Activated CD8-positive, alpha-beta T cell treated with anti-CD3 and anti-CD28 coated beads for 36 hours (primary cell): ENCODE measurements around the gene CYP8B1. TPM values are rescaled to one million over a fixed set of nuclear protein-coding genes. Genes with fewer than 3 reads are reported as not detected.
"Not testable (repeated sequence)": the region's sequence is repeated elsewhere in the genome, so short reads cannot be mapped to it uniquely, and the experiment has no call there.

Source experiments
- ATAC-seq: fragments of 200-7000 bp; cut with Tn5 transposase; one replicate; pipeline ENCODE4 v1.10.0; 2021; ENCODE audit warnings: mild to moderate bottlenecking, moderate library complexity
- CTCF ChIA-PET: fragments of 350-600 bp; sonication (Branson Sonifier 250); formaldehyde crosslinking; loops from one replicate; lab custom pipeline; 2021; ENCODE audit warnings: antibody characterized with exemption; lab: Charles Lee
- POLR2A ChIA-PET: fragments of 350-600 bp; sonication (Branson Sonifier 250); formaldehyde crosslinking; loops from one replicate; lab custom pipeline; 2021; ENCODE audit warnings: antibody characterized with exemption; lab: Charles Lee
- DNase-seq: peaks from one replicate; pipeline ENCODE4 v3.0.0-alpha.2; 2020
- H3K27ac Mint-ChIP-seq: one replicate; pipeline ENCODE4 v1.8.0; 2021; ENCODE audit warnings: mild to moderate bottlenecking, mixed read lengths
- H3K27me3 Mint-ChIP-seq: one replicate; pipeline ENCODE4 v1.8.0; 2021; ENCODE audit warnings: mixed read lengths
- H3K36me3 Mint-ChIP-seq: one replicate; pipeline ENCODE4 v1.8.0; 2021; ENCODE audit warnings: low read depth, mixed read lengths
- H3K4me1 Mint-ChIP-seq: one replicate; pipeline ENCODE4 v1.8.0; 2021; ENCODE audit warnings: low read depth, mixed read lengths
- H3K4me3 Mint-ChIP-seq: one replicate; pipeline ENCODE4 v1.8.0; 2021; ENCODE audit warnings: mild to moderate bottlenecking, moderate library complexity, mixed read lengths
- H3K9me3 Mint-ChIP-seq: one replicate; pipeline ENCODE4 v1.8.0; 2021; ENCODE audit warnings: mixed read lengths
- CTCF ChIP-seq: fragments of 200-600 bp; IDR thresholded peaks from one replicate; pipeline ENCODE4 v1.8.0; 2022; ENCODE audit warnings: antibody characterized with exemption, mild to moderate bottlenecking
- intact Hi-C: fragments of 100-400 bp; cut with micrococcal nuclease; formaldehyde crosslinking; loops from one replicate; pipeline ENCODE4 v1.10.0; 2022
- total RNA-seq, 2 experiments: library from RNA; stranded (reverse); gene quantifications; one replicate each; pipeline ENCODE4 v1.2.3, GENCODE V29; 2021

Gene CYP8B1
- total RNA-seq, 2 experiments from 2014 or later: not detected

- DNase-seq (no peak), ATAC-seq (no peak)
- ChIA-PET POLR2A (no interaction called here), CTCF (no interaction called here)
- Mint-ChIP-seq H3K4me1 (peaks cover 10% of the 10 kb centered on the region), H3K9me3 (no peaks in the 10 kb centered on the region), H3K4me3 (no peak overlapping the region), H3K27ac (no peak overlapping the region), H3K27me3 (peaks cover 9% of the 10 kb centered on the region), H3K36me3 (no peaks in the 10 kb centered on the region)
- TF ChIP-seq CTCF: no peak
- intact Hi-C loops: no loop called here
Observed at GRCh38 chr3:42886294-42886822, 10.7 kb upstream of the CYP8B1 start.

- POLR2A ChIA-PET: interaction anchor here (1.3 kb wide), 1 partner anchor 37 kb away, joined by 3 read pairs; no protein-coding TSS in a partner anchor
- peaks cover 14% of the 10 kb centered on the region for H3K4me1 Mint-ChIP-seq
Observed at GRCh38 chr3:42884324-42884723, 8.6 kb upstream of the CYP8B1 start.

GRCh38 chr3:42883251-42883930 is 7.7 kb upstream of the CYP8B1 start:
- not testable (repeated sequence) for H3K27me3 Mint-ChIP-seq, H3K27ac Mint-ChIP-seq, H3K9me3 Mint-ChIP-seq, H3K4me3 Mint-ChIP-seq, ATAC-seq, H3K36me3 Mint-ChIP-seq
- POLR2A ChIA-PET: interaction anchor here (1.3 kb wide), 1 partner anchor 36 kb away, joined by 3 read pairs; no protein-coding TSS in a partner anchor
- intact Hi-C loops: loop anchor here (5.0 kb wide), 1 partner anchor 101 kb away; no protein-coding TSS in a partner anchor
- H3K4me1 Mint-ChIP-seq: peaks cover 14% of the 10 kb centered on the region
- CTCF ChIA-PET: interaction anchor here (1.0 to 3.0 kb wide), 3 partner anchors 42 to 78 kb away, joined by 3 to 16 read pairs (median 3); no protein-coding TSS in a partner anchor
- peak; percentile 24 for DNase-seq

More at GRCh38 chr3:42884324-42884723, 8.6 kb upstream of the CYP8B1 start:
- intact Hi-C loops: loop anchor here (5.0 kb wide), 1 partner anchor 102 kb away; no protein-coding TSS in a partner anchor
- TF ChIP-seq CTCF: no peak
- ATAC-seq (no peak), DNase-seq (no peak)
- CTCF ChIA-PET: no interaction called here
- Mint-ChIP-seq H3K27me3 (peaks cover 9% of the 10 kb centered on the region), H3K27ac (no peak overlapping the region), H3K36me3 (no peaks in the 10 kb centered on the region), H3K9me3 (no peaks in the 10 kb centered on the region), H3K4me3 (no peak overlapping the region)

- no peaks in the 10 kb centered on the region for H3K9me3 Mint-ChIP-seq
- DNase-seq: peak; percentile 95
- intact Hi-C loops: loop anchor here (2.0 to 5.0 kb wide), 2 partner anchors 50 to 99 kb away; no protein-coding TSS in a partner anchor
- peak overlapping the region; percentile 90 for H3K27ac Mint-ChIP-seq
- TF ChIP-seq CTCF: peak; percentile 86
- peak; percentile 97 for ATAC-seq
- H3K36me3 Mint-ChIP-seq: no peaks in the 10 kb centered on the region
- H3K27me3 Mint-ChIP-seq: no peaks in the 10 kb centered on the region
- ChIA-PET CTCF (interaction anchor here (0.7 to 3.0 kb wide), 13 partner anchors 9 to 138 kb away, joined by 3 to 16 read pairs (median 3); partner anchors contain the start of gene HIGD1A), POLR2A (no interaction called here)
- peaks cover 14% of the 10 kb centered on the region for H3K4me1 Mint-ChIP-seq
- peak overlapping the region; percentile 81 for H3K4me3 Mint-ChIP-seq
Observed at GRCh38 chr3:42880601-42881451, 5.1 kb upstream of the CYP8B1 start.

- TF ChIP-seq CTCF: no peak
- ChIA-PET POLR2A (no interaction called here), CTCF (interaction anchor here (1.0 to 4.1 kb wide), 3 partner anchors 11 to 78 kb away, joined by 3 to 32 read pairs (median 8); no protein-coding TSS in a partner anchor)
- no peak for DNase-seq
- H3K4me3 Mint-ChIP-seq: peak overlapping the region; percentile 81
- H3K27ac Mint-ChIP-seq: peak overlapping the region; percentile 25
- peaks cover 14% of the 10 kb centered on the region for H3K4me1 Mint-ChIP-seq
- no peak for ATAC-seq
- intact Hi-C loops: loop anchor here (2.0 to 5.0 kb wide), 2 partner anchors 49 to 98 kb away; no protein-coding TSS in a partner anchor
- no peaks in the 10 kb centered on the region for H3K27me3 Mint-ChIP-seq
- no peaks in the 10 kb centered on the region for H3K36me3 Mint-ChIP-seq
- no peaks in the 10 kb centered on the region for H3K9me3 Mint-ChIP-seq
Observed at GRCh38 chr3:42880183-42880582, 4.5 kb upstream of the CYP8B1 start.
